H9 (cell line): ENCODE measurements around the gene TYW1. TPM values are rescaled to one million over a fixed set of nuclear protein-coding genes. Genes with fewer than 3 reads are reported as not detected.
"Not testable (repeated sequence)": the region's sequence is repeated elsewhere in the genome, so short reads cannot be mapped to it uniquely, and the experiment has no call there.

ENCODE experiments used
- DNase-seq: peaks from one replicate; pipeline ENCODE4 v3.0.0-alpha.2; 2017
- H2AFZ ChIP-seq: one replicate; pipeline ENCODE4 v1.6.1; 2013; ENCODE audit warnings: mild to moderate bottlenecking, low read length, control low read depth, moderate library complexity
- H2AK5ac ChIP-seq: 2 replicates; pipeline ENCODE4 v1.6.1; 2013; ENCODE audit warnings: low read length, control low read depth, mixed read lengths; ENCODE audit not compliant: insufficient read length
- H2BK120ac ChIP-seq: one replicate; pipeline ENCODE4 v1.6.1; 2013; ENCODE audit warnings: low read depth, mild to moderate bottlenecking, low read length, control low read depth, inconsistent platforms; ENCODE audit not compliant: poor library complexity, severe bottlenecking
- H2BK12ac ChIP-seq: 2 replicates; pipeline ENCODE4 v1.6.1; 2013; ENCODE audit warnings: low read length, control low read depth, mixed read lengths, low read depth; ENCODE audit not compliant: insufficient read length
- H2BK15ac ChIP-seq: 2 replicates; pipeline ENCODE4 v1.6.1; 2013; ENCODE audit warnings: low read depth, low read length, control low read depth
- H2BK20ac ChIP-seq: one replicate; pipeline ENCODE4 v1.6.1; 2013; ENCODE audit warnings: low read depth, mild to moderate bottlenecking, low read length, control low read depth, inconsistent platforms; ENCODE audit not compliant: poor library complexity, severe bottlenecking
- H2BK5ac ChIP-seq: 2 replicates; pipeline ENCODE4 v1.6.1; 2013; ENCODE audit warnings: low read length, control low read depth, mixed read lengths; ENCODE audit not compliant: insufficient read length
- H3K14ac ChIP-seq: 2 replicates; pipeline ENCODE4 v1.6.1; 2013; ENCODE audit warnings: low read length, control low read depth; ENCODE audit not compliant: insufficient read depth
- H3K18ac ChIP-seq: 2 replicates; pipeline ENCODE4 v1.6.1; 2013; ENCODE audit warnings: low read depth, mild to moderate bottlenecking, mixed read lengths, low read length, control low read depth; ENCODE audit not compliant: insufficient read length
- H3K23ac ChIP-seq: 2 replicates; pipeline ENCODE4 v1.6.1; 2013; ENCODE audit warnings: low read length, control low read depth, mixed read lengths, low read depth; ENCODE audit not compliant: insufficient read length
- H3K23me2 ChIP-seq: 2 replicates; pipeline ENCODE4 v1.6.1; 2013; ENCODE audit warnings: low read depth, mild to moderate bottlenecking, mixed read lengths, low read length, control low read depth; ENCODE audit not compliant: insufficient read length, poor library complexity, severe bottlenecking
- H3K27ac ChIP-seq: 2 replicates; pipeline ENCODE4 v1.5.1; 2013; ENCODE audit warnings: low read length, control low read depth, mixed read lengths, low read depth; ENCODE audit not compliant: insufficient read length
- H3K27me3 ChIP-seq: 2 replicates; pipeline ENCODE4 v1.6.1; 2013; ENCODE audit warnings: low read length, control low read depth, inconsistent platforms; ENCODE audit not compliant: insufficient read depth
- H3K4ac ChIP-seq: 2 replicates; pipeline ENCODE4 v1.6.1; 2013; ENCODE audit warnings: low read depth, mild to moderate bottlenecking, control low read depth, inconsistent platforms, low read length, moderate library complexity
- H3K4me1 ChIP-seq: 2 replicates; pipeline ENCODE4 v1.6.1; 2013; ENCODE audit warnings: low read length, control low read depth, inconsistent platforms; ENCODE audit not compliant: insufficient read depth
- H3K4me2 ChIP-seq: 2 replicates; pipeline ENCODE4 v1.6.1; 2013; ENCODE audit warnings: low read length, control low read depth, mixed read lengths; ENCODE audit not compliant: insufficient read length, insufficient read depth
- H3K56ac ChIP-seq: 2 replicates; pipeline ENCODE4 v1.6.1; 2013; ENCODE audit warnings: low read depth, mild to moderate bottlenecking, mixed read lengths, low read length, control low read depth; ENCODE audit not compliant: insufficient read length
- H3K79me1 ChIP-seq: 2 replicates; pipeline ENCODE4 v1.6.1; 2013; ENCODE audit warnings: low read depth, mild to moderate bottlenecking, moderate library complexity, low read length, control low read depth, inconsistent platforms; ENCODE audit not compliant: insufficient read depth, poor library complexity, severe bottlenecking
- H3K79me2 ChIP-seq: 2 replicates; pipeline ENCODE4 v1.6.1; 2013; ENCODE audit warnings: low read length, control low read depth, inconsistent platforms; ENCODE audit not compliant: insufficient read depth
- H3K9ac ChIP-seq: 2 replicates; pipeline ENCODE4 v1.6.1; 2013; ENCODE audit warnings: low read length, control low read depth, mixed read lengths; ENCODE audit not compliant: insufficient read length; ENCODE audit errors: extremely low read depth
- H3K9me3 ChIP-seq: one replicate; pipeline ENCODE4 v1.6.1; 2013; ENCODE audit warnings: low read depth, low read length, inconsistent platforms; ENCODE audit not compliant: control insufficient read depth
- H3T11ph ChIP-seq: one replicate; pipeline ENCODE4 v1.6.1; 2013; ENCODE audit warnings: mild to moderate bottlenecking, low read length, control low read depth, inconsistent platforms
- H4K20me1 ChIP-seq: one replicate; pipeline ENCODE4 v1.6.1; 2013; ENCODE audit not compliant: control insufficient read depth, insufficient read length, insufficient read depth
- H4K5ac ChIP-seq: 2 replicates; pipeline ENCODE4 v1.6.1; 2013; ENCODE audit warnings: low read depth, mild to moderate bottlenecking, mixed read lengths, low read length, control low read depth; ENCODE audit not compliant: insufficient read length
- H4K8ac ChIP-seq: replicated peaks from 2 replicates; pipeline ENCODE4 v1.6.1; 2013; ENCODE audit warnings: low read length, control low read depth, mixed read lengths, low read depth; ENCODE audit not compliant: insufficient read length
- H4K91ac ChIP-seq: 2 replicates; pipeline ENCODE4 v1.6.1; 2013; ENCODE audit warnings: low read depth, mild to moderate bottlenecking, moderate library complexity, mixed read lengths, low read length, control low read depth; ENCODE audit not compliant: insufficient read length
- H3K27ac Mint-ChIP-seq, 3 experiments: 2 replicates in 2 of 3; 3 replicates in 1 of 3; pipeline ENCODE4 v1.8.0; 2020 to 2021; ENCODE audit warnings: mixed read lengths in 3 of 3, mild to moderate bottlenecking in 1 of 3, moderate library complexity in 1 of 3
- H3K27me3 Mint-ChIP-seq: 2 replicates; pipeline ENCODE4 v1.8.0; 2021; ENCODE audit warnings: low read depth, mild to moderate bottlenecking, moderate library complexity, mixed read lengths
- H3K36me3 Mint-ChIP-seq, 3 experiments: 2 replicates in 2 of 3; 3 replicates in 1 of 3; pipeline ENCODE4 v1.8.0; 2020 to 2021; ENCODE audit warnings: low read depth in 3 of 3, mixed read lengths in 3 of 3; ENCODE audit not compliant: insufficient read depth in 1 of 3
- H3K4me1 Mint-ChIP-seq, 2 experiments: 2 replicates each; pipeline ENCODE4 v1.8.0; 2020; ENCODE audit warnings: mixed read lengths in 2 of 2
- H3K4me3 Mint-ChIP-seq, 2 experiments: 2 replicates in 1 of 2; 3 replicates in 1 of 2; pipeline ENCODE4 v1.8.0; 2020 to 2021; ENCODE audit warnings: mild to moderate bottlenecking in 2 of 2, mixed read lengths in 2 of 2, moderate library complexity in 1 of 2
- H3K9me3 Mint-ChIP-seq, 2 experiments: 2 replicates in 1 of 2; 3 replicates in 1 of 2; pipeline ENCODE4 v1.8.0; 2020; ENCODE audit warnings: mild to moderate bottlenecking in 2 of 2, mixed read lengths in 2 of 2, moderate library complexity in 1 of 2
- CTCF ChIP-seq: fragments of 200-600 bp; sonication (generic); conservative IDR thresholded peaks from 3 replicates; pipeline ENCODE4 v1.8.0; 2021; ENCODE audit warnings: antibody characterized with exemption, mild to moderate bottlenecking
- WGBS: extraction: QIAGEN DNeasy Blood & Tissue Kit; methylation state at CpG from one replicate; pipeline ENCODE4 v1.1.7; 2013; ENCODE audit warnings: missing lambda C conversion rate, low lambda C conversion rate, mixed read lengths; ENCODE audit not compliant: insufficient read length; ENCODE audit errors: extremely low coverage; 5-methylcytosine and 5-hydroxymethylcytosine counted together
- total RNA-seq: library from RNA; stranded (reverse); gene quantifications from 2 replicates; pipeline ENCODE4 v1.2.1, GENCODE V29; 2021

TYW1 gene
- total RNA-seq, 1 experiment from 2014 or later: 22.3 TPM

- H3K4me2 ChIP-seq, H2BK20ac ChIP-seq, H3K9ac ChIP-seq: not testable (repeated sequence)
Measured at GRCh38 chr7:67000601-67001258, 4.1 kb downstream of the TYW1 start.

GRCh38 chr7:67004145-67004544, 7.5 kb downstream of the TYW1 start:
- peaks cover 9 to 60% (median 40%) of the 10 kb centered on the region in 3 experiments for H3K36me3 Mint-ChIP-seq

More at GRCh38 chr7:67000601-67001258, 4.1 kb downstream of the TYW1 start:
- H3K4me1 ChIP-seq, DNase-seq, H2AK5ac ChIP-seq, H4K20me1 ChIP-seq, H3K23ac ChIP-seq, H3K56ac ChIP-seq, H2BK120ac ChIP-seq, H3T11ph ChIP-seq, H2AFZ ChIP-seq, H2BK15ac ChIP-seq, H3K9me3 ChIP-seq, H3K4me3 Mint-ChIP-seq, H3K4ac ChIP-seq, H3K18ac ChIP-seq, H3K27me3 Mint-ChIP-seq, H3K23me2 ChIP-seq, H4K5ac ChIP-seq, H2BK5ac ChIP-seq, H3K79me1 ChIP-seq, H3K4me1 Mint-ChIP-seq, H3K14ac ChIP-seq, H4K91ac ChIP-seq, H3K79me2 ChIP-seq, H3K27ac ChIP-seq, H2BK12ac ChIP-seq, H3K9me3 Mint-ChIP-seq, H3K27me3 ChIP-seq, H3K27ac Mint-ChIP-seq, H4K8ac ChIP-seq: not testable (repeated sequence)
- H3K36me3 Mint-ChIP-seq: peaks cover 2 to 36% (median 16%) of the 10 kb centered on the region in 3 experiments; a peak in 5 of 7 replicates
- no CpG with 5 or more reads among the region's 5 CpGs for WGBS
- TF ChIP-seq CTCF: peak; percentile 61

More at GRCh38 chr7:67004145-67004544, 7.5 kb downstream of the TYW1 start:
- not testable (repeated sequence) for DNase-seq, H3K79me2 ChIP-seq, H3K27me3 ChIP-seq, H3K4me2 ChIP-seq, H4K20me1 ChIP-seq, H2BK5ac ChIP-seq, H3K4me3 Mint-ChIP-seq, H3K4me1 Mint-ChIP-seq, H3K27me3 Mint-ChIP-seq, H2AK5ac ChIP-seq, H3K4ac ChIP-seq, H3K27ac ChIP-seq, H2AFZ ChIP-seq, H3K56ac ChIP-seq, H4K8ac ChIP-seq, H3K9ac ChIP-seq, H2BK12ac ChIP-seq, H3K79me1 ChIP-seq, H3K23me2 ChIP-seq, H4K5ac ChIP-seq, H3K9me3 Mint-ChIP-seq, H2BK120ac ChIP-seq, H3K4me1 ChIP-seq, H2BK20ac ChIP-seq, H3T11ph ChIP-seq, H4K91ac ChIP-seq, H3K9me3 ChIP-seq, H2BK15ac ChIP-seq, H3K14ac ChIP-seq, H3K23ac ChIP-seq, H3K27ac Mint-ChIP-seq, H3K18ac ChIP-seq
- WGBS: no CpG with 5 or more reads among the region's 2 CpGs
